Globus pallidus (tissue), 1 donor: ENCODE measurements around the gene MICALL2.

Experiments
- DNase-seq: peaks from one replicate; pipeline ENCODE4 v3.0.0-alpha.2; 2015; ENCODE audit warnings: low spot score

The MICALL2 gene

GRCh38 chr7:1458683-1459511, at the start of gene MICALL2:
Gene MICALL2, minus strand, starts transcription at chr7:1459470. Its CDS starts 144 bp downstream, at chr7:1459326.
- DNase-seq, result no peak

GRCh38 chr7:1508277-1508758, 49.0 kb upstream of the MICALL2 start:
- no peak for DNase-seq

DNA sequence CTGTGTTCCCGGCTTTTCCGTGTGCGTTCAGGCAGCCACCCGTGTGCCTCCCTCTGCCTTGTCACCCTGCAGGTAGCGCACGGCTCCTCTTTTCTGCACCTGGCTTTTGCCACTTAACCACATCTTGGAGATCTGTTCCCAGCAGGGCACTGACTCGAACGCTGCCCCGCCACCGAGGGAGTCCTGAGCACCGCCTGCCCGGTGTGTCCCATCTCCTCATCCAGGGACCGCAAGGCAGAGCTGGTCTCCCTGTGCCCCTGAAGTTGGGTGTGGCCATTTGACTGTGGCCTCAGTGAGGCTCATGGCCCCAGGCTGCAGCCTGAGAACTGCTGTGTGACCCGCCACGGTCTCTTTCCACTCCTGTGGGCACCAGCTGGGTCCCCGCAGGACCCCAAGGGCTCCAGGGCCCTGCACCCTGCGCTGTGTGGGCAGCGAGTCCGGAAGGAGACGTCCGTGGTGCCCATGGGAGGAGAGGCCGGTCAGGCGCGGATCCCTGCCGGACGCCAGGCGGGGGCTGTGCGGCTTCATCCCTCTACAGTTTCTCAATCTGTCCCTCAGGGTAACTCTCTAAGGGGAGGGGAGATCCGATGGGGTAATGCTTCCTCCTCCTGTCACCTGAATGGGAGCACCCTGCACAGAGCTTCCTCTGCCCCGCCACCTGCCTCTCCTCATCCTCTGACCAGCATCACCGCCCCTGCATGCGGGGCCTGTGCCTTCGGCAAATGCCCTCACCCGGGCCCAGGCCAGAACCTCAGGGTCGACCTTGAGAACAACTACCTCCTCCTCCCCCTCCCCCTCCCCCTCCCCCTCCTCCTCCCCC, 46.7 kb upstream of the MICALL2 start:
- DNase-seq, result no peak

GRCh38 chr7:1503816-1504775, 44.8 kb upstream of the MICALL2 start, which contains the start of gene INTS1:
Gene INTS1, minus strand, starts transcription at chr7:1504389. Its CDS starts 429 bp downstream, at chr7:1503960.
- peak; percentile 90 for DNase-seq

DNA sequence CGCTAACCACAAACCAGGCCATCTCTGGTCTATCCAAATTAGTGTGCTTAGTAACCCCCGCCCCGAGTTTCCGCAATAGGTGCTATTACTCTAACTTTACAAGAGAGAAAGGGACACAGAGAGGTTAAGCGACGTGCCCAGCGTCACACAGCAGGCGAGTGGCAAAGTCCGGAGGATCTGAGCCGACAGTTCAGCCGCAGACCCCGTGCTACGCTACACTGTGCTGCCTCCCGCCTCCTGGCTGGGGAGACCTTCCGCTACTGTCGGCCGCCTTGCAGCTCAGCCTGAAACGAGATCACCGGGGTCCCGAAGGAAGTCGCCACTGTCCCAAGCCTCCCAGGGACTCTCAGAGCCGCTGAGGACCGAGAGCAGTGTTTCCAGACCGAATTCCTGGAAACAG, 44.1 kb upstream of the MICALL2 start:
- no peak for DNase-seq

DNA sequence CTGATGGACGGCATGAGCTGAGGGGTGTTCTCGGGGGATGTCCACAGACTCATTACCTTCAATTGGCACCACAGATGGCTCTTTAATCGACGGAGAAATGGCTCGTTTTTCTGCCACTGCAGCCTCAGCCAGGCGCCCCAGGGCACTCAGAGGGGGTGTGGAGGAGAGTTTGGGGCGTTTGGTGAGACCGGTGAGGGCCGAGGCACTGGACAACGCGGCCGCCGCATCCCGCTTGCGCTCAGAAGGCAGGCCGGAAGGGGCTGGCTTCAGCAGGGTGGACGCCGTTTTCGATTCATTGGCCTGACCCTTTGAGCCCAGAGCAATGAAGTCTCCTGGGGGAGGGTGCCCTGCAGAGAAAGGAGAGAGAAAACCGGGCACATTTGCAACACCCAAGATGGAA, 43.6 kb upstream of the MICALL2 start:
- DNase-seq, result no peak

- DNase-seq, result no peak
Measured at GRCh38 chr7:1501487-1502270, 42.4 kb upstream of the MICALL2 start.

GRCh38 chr7:1500064-1500807, 41.0 kb upstream of the MICALL2 start:
- no peak for DNase-seq

GRCh38 chr7:1499367-1500029, 40.2 kb upstream of the MICALL2 start:
- DNase-seq, result no peak

DNA sequence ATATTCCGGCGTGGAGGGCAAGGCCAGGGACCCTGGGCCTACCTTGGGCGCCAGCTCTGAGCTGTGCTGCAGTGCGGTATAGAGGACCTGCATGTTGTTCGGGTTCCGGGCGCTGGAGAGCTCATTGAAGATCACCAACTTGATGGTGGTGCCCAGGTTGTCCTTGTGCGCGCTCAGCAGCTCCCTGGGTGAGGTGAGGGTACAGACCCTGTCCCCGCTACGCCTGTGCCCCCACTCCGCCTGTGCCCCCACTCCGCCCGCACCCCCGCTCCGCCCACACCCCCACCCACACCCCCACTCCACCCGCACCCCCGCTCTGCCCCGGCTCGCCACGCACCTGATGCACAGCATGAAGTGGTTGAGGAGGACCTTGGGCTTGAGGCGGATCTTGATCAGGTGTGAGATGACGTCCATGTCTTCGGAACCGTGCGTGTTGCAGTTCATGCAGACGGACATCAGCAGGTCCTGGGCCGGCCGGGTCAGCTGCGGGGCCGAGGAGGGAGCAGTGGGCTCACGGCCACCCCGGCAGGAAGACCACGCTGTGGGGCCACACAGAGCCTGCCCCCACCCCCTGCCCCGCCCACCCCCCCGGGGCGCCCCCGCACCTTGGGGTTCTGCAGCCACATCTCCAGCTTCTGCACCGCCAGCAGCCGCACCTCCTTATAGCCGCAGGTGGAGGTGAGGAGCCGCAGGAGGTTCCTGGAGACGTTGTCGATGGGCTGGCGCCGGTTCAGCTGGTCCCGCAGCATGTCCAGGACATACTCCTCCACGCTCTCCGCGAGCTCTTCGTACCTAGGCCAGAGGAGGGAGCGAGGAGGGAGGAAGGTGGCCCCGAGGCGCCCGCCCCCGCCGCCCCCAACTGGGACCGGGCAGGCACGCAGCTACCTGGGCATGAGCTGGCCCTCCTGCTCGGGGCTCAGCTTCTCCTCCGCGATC, 39.4 kb upstream of the MICALL2 start:
- DNase-seq, result no peak

DNA sequence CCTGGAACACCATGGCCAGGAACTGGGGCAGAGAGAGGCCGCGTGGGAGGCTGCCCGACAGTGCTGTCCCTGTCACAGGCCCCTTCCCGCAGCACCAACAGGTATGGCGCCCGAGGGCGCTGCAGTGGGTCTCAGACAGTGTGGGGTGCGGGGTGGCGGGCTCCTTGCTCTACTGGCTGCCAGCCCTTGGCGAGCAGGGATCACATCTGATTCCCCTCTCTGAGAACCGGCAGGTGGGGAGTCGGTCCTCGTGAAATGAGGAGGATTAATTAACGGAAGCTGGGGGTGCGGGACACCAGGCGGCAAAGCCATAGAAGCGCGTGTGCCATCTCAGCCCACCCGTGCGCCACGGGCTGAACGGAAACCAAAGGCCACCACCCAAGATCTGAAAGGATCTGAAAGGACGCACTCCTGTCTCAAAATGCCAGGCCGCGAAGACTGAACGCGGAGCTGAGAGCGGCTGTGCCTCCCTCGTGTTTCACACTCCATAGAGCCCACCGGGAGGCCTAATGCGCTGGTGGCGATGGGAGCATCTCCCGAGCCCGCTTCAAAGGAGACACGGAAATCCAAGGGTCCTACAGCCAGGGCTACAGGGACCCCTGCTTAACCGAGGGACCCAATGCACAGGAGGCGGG, 38.1 kb upstream of the MICALL2 start:
- no peak for DNase-seq

GRCh38 chr7:1496531-1497292, 37.4 kb upstream of the MICALL2 start:
- no peak for DNase-seq

GRCh38 chr7:1495564-1496242, 36.4 kb upstream of the MICALL2 start:
- DNase-seq, result no peak

- no peak for DNase-seq
Measured at GRCh38 chr7:1494866-1495563, 35.7 kb upstream of the MICALL2 start.

- DNase-seq, result no peak
Measured at GRCh38 chr7:1494447-1494846, 35.2 kb upstream of the MICALL2 start.

GRCh38 chr7:1493571-1493970, 34.3 kb upstream of the MICALL2 start:
- no peak for DNase-seq
